Muscle of leg (tissue), 11 donors: ENCODE results near the gene UROC1. TPM values are rescaled to one million over a fixed set of nuclear protein-coding genes. Genes with fewer than 3 reads are reported as not detected.

Experiments used
- DNase-seq: peaks from one replicate; pipeline ENCODE4 v3.0.0; 2013
- H3K27ac ChIP-seq: one replicate; pipeline ENCODE4 v1.5.1; 2013; ENCODE audit warnings: mild to moderate bottlenecking, low read length, control low read depth
- H3K27me3 ChIP-seq: one replicate; pipeline ENCODE4 v1.6.1; 2013; ENCODE audit warnings: low read length; ENCODE audit not compliant: control insufficient read depth, insufficient read depth
- H3K36me3 ChIP-seq: one replicate; pipeline ENCODE4 v1.6.1; 2013; ENCODE audit warnings: low read length; ENCODE audit not compliant: control insufficient read depth, insufficient read depth
- H3K4me1 ChIP-seq: one replicate; pipeline ENCODE4 v1.6.1; 2013; ENCODE audit warnings: low read length; ENCODE audit not compliant: control insufficient read depth, insufficient read depth
- H3K4me3 ChIP-seq: one replicate; pipeline ENCODE4 v1.5.1; 2013; ENCODE audit warnings: low read length, control low read depth
- H3K9me3 ChIP-seq: replicated peaks from 2 replicates; pipeline ENCODE4 v1.6.1; 2013; ENCODE audit warnings: low read depth, low read length; ENCODE audit not compliant: control insufficient read depth
- WGBS: methylation state at CpG from one replicate; pipeline ENCODE4 v1.1.5; 2013; ENCODE audit warnings: missing lambda C conversion rate; ENCODE audit not compliant: insufficient coverage; 5-methylcytosine and 5-hydroxymethylcytosine counted together
- polyA plus RNA-seq, 8 donors: library from polyadenylated mRNA; unstranded; fragments of 120-200 nt; gene quantifications; one replicate each; pipeline versions ENCODE4 v1.2.1 to v1.2.3, GENCODE V29; 2013; ENCODE audit warnings: inconsistent platforms in 1 of 8, low replicate concordance in 1 of 8; ENCODE audit not compliant: insufficient read length in 8 of 8, insufficient read depth in 1 of 8
- total RNA-seq: library from RNA; stranded (reverse); fragments of 120-200 nt; gene quantifications from one replicate; pipeline ENCODE4 v1.2.4, GENCODE V29; 2013

UROC1 gene
- total and polyA plus RNA-seq, 9 donors, result 0.04 to 0.15 (median 0.09) TPM; not detected in 3

GRCh38 chr3:126436826-126437717 lies 80.5 kb downstream of the UROC1 start:
- no peak for DNase-seq
- peaks cover 50% of the 10 kb centered on the region for H3K36me3 ChIP-seq
- peaks cover 11% of the 10 kb centered on the region for H3K4me1 ChIP-seq
- H3K9me3 ChIP-seq, result no peaks in the 10 kb centered on the region
- H3K4me3 ChIP-seq, result no peak overlapping the region
- H3K27ac ChIP-seq, result no peak overlapping the region
- no peaks in the 10 kb centered on the region for H3K27me3 ChIP-seq
- WGBS, result 97% methylated on average over 14 of the region's 18 CpGs

GRCh38 chr3:126435456-126436315 lies 81.9 kb downstream of the UROC1 start:
- 95% methylated on average over 12 of the region's 14 CpGs for WGBS
- Histone ChIP-seq H3K27ac (no peak overlapping the region), H3K4me3 (no peak overlapping the region), H3K9me3 (peaks cover 5% of the 10 kb centered on the region), H3K27me3 (no peaks in the 10 kb centered on the region), H3K4me1 (no peaks in the 10 kb centered on the region), H3K36me3 (peaks cover 50% of the 10 kb centered on the region)
- DNase-seq, result no peak

GRCh38 chr3:126434931-126435411 lies 82.6 kb downstream of the UROC1 start:
- Histone ChIP-seq H3K27ac (no peak overlapping the region), H3K4me3 (no peak overlapping the region), H3K9me3 (peaks cover 5% of the 10 kb centered on the region), H3K4me1 (no peaks in the 10 kb centered on the region), H3K27me3 (no peaks in the 10 kb centered on the region), H3K36me3 (peaks cover 44% of the 10 kb centered on the region)
- no peak for DNase-seq
- 85% methylated on average over 3 of the region's 8 CpGs for whole genome bisulfite sequencing

GRCh38 chr3:126434264-126434590 lies 83.3 kb downstream of the UROC1 start:
- no peak overlapping the region for H3K27ac ChIP-seq
- 96% methylated on average over 3 of the region's 6 CpGs for WGBS

DNA sequence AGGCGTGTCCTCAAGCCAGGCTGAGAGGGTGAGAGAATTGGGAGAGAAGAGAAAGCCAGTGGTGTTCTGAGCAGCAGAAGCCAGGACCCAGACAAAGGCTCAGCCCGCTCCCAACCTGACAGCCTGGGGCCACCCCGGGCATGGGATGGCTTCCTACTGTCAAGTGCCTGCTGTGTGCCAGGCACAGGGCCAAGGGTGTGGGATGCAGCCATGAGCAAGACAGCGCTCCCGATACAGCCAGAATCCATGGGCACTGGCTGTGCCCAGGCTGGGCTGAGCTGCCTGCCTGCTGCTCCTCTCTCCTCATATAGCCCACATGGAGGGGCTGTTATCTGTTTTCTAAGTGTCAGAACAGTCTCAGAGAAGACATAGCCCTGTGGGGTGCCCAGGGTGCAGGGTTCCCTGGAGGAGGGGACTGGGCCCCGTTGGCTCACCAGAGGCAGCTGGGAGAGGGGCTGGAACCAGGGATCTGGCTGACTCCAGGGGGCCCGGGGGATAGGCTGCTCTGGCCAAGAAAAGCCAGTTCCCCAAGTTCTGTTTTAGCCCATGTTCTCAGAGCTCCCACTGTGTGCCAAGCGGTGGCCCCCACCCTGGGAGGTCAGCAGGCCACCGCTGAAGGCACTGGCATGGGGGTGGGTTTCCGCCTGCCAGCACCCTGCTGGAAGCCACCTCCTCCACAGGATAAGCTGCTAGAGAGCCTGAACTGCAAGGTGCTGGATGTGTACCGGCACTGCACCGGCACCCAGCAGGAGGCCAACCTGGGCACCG lies 83.9 kb downstream of the UROC1 start:
- Histone ChIP-seq H3K4me3 (no peak overlapping the region), H3K4me1 (no peaks in the 10 kb centered on the region), H3K36me3 (peaks cover 33% of the 10 kb centered on the region), H3K9me3 (peaks cover 5% of the 10 kb centered on the region), H3K27me3 (no peaks in the 10 kb centered on the region), H3K27ac (no peak overlapping the region)
- DNase-seq, result no peak
- 87% methylated on average over 9 of the region's 13 CpGs for WGBS

More at GRCh38 chr3:126434264-126434590, 83.3 kb downstream of the UROC1 start:
- H3K27me3 ChIP-seq, result no peaks in the 10 kb centered on the region
- H3K4me3 ChIP-seq, result no peak overlapping the region
- peaks cover 37% of the 10 kb centered on the region for H3K36me3 ChIP-seq
- peaks cover 5% of the 10 kb centered on the region for H3K9me3 ChIP-seq
- H3K4me1 ChIP-seq, result no peaks in the 10 kb centered on the region
- no peak for DNase-seq

DNA sequence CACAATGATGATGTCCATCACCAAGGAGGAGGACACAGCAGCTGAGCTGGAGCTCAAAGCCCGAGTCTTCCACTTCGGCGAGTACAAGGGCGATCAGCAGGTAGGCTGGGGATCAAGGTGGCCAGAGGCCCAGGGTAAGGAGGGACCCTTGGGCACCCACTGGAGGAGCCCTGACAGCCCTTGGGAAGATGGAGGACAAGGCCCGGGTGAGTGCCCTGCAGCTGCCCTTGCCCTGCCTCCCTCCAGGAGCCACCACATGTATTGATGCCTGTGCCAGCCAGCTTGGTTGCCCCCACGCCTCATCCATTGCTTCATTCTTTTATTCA lies 84.5 kb downstream of the UROC1 start:
- H3K4me1 ChIP-seq, result no peaks in the 10 kb centered on the region
- no peak for DNase-seq
- peaks cover 27% of the 10 kb centered on the region for H3K36me3 ChIP-seq
- 93% methylated on average over 5 of the region's 6 CpGs for WGBS
- no peak overlapping the region for H3K27ac ChIP-seq
- peaks cover 5% of the 10 kb centered on the region for H3K9me3 ChIP-seq
- H3K27me3 ChIP-seq, result no peaks in the 10 kb centered on the region
- no peak overlapping the region for H3K4me3 ChIP-seq

GRCh38 chr3:126432361-126433104 lies 85.0 kb downstream of the UROC1 start:
- H3K27me3 ChIP-seq, result no peaks in the 10 kb centered on the region
- H3K4me1 ChIP-seq, result no peaks in the 10 kb centered on the region
- no peak overlapping the region for H3K27ac ChIP-seq
- H3K9me3 ChIP-seq, result peaks cover 8% of the 10 kb centered on the region
- H3K4me3 ChIP-seq, result no peak overlapping the region
- DNase-seq, result no peak
- 88% methylated on average over 4 of the region's 4 CpGs for WGBS
- H3K36me3 ChIP-seq, result peaks cover 22% of the 10 kb centered on the region
